Glomerular visceral epithelial cell (primary cell): ENCODE data around the gene MBOAT2.
"Not testable (repeated sequence)": the region's sequence is repeated elsewhere in the genome, so short reads cannot be mapped to it uniquely, and the experiment has no call there.

Experiments
- DNase-seq: peaks from one replicate; pipeline ENCODE4 v3.0.0-alpha.2; 2016; ENCODE audit errors: extremely low spot score

The MBOAT2 gene

GRCh38 chr2:9003616-9004337, at the start of gene MBOAT2:
Gene MBOAT2 (minus strand): TSS chr2:9003684. CDS start chr2:9003614, 70 bp downstream.
- peak; percentile 92 for DNase-seq

- no peak for DNase-seq
Measured at GRCh38 chr2:9052821-9053533, 49.5 kb upstream of the MBOAT2 start.

GRCh38 chr2:9051451-9051850, 48.0 kb upstream of the MBOAT2 start:
- DNase-seq, result not testable (repeated sequence)

- no peak for DNase-seq
Measured at GRCh38 chr2:9050122-9050809, 46.8 kb upstream of the MBOAT2 start.

- DNase-seq, result no peak
Measured at GRCh38 chr2:9045595-9045994, 42.1 kb upstream of the MBOAT2 start.

GRCh38 chr2:9043491-9043890, 40.0 kb upstream of the MBOAT2 start:
- DNase-seq, result not testable (repeated sequence)

GRCh38 chr2:9037166-9037565, 33.7 kb upstream of the MBOAT2 start:
- DNase-seq, result no peak

- DNase-seq, result no peak
Measured at GRCh38 chr2:9033385-9034168, 30.1 kb upstream of the MBOAT2 start.

GRCh38 chr2:9032536-9033255, 29.2 kb upstream of the MBOAT2 start:
- no peak for DNase-seq

- DNase-seq, result no peak
Measured at GRCh38 chr2:9032121-9032520, 28.6 kb upstream of the MBOAT2 start.

- no peak for DNase-seq
Measured at GRCh38 chr2:9031246-9031645, 27.8 kb upstream of the MBOAT2 start.

- no peak for DNase-seq
Measured at GRCh38 chr2:9030841-9031240, 27.4 kb upstream of the MBOAT2 start.

- DNase-seq, result no peak
Measured at GRCh38 chr2:9030190-9030589, 26.7 kb upstream of the MBOAT2 start.

GRCh38 chr2:9029721-9030120, 26.2 kb upstream of the MBOAT2 start:
- DNase-seq, result no peak

- no peak for DNase-seq
Measured at GRCh38 chr2:9027884-9028283, 24.4 kb upstream of the MBOAT2 start.

GRCh38 chr2:9025746-9026145, 22.3 kb upstream of the MBOAT2 start:
- no peak for DNase-seq

- no peak for DNase-seq
Measured at GRCh38 chr2:9024575-9024974, 21.1 kb upstream of the MBOAT2 start.

- no peak for DNase-seq
Measured at GRCh38 chr2:9021563-9022211, 18.2 kb upstream of the MBOAT2 start.

GRCh38 chr2:9020267-9020666, 16.8 kb upstream of the MBOAT2 start:
- no peak for DNase-seq

GRCh38 chr2:9018534-9018933, 15.1 kb upstream of the MBOAT2 start:
- no peak for DNase-seq

- no peak for DNase-seq
Measured at GRCh38 chr2:9018109-9018508, 14.6 kb upstream of the MBOAT2 start.
